D341Med (cell line): Measurements from ENCODE around the gene SERINC3.

Experiments used
- DNase-seq: peaks from one replicate; pipeline ENCODE4 v3.0.0; 2012; ENCODE audit warnings: low spot score

SERINC3 gene

DNA sequence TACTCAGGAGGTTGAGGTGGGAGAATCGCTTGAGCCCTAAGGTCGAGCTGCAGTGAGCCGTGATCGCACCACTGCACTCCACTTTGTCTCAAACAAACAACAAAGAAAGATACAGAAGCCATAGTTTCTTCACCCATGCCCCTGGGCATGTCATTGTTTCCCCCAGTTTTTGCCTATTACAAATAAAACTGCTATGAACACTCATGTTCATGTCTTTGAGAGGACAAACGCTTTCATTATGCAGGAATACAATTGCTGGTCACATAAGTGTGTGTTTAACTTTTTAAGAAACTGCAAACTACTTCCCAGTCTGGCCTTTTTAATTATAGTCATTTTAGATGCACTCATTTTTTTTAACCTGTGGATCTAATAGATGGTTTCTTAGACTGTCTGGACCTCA is 58.4 kb downstream of the SERINC3 start:
- DNase-seq, result no peak

DNA sequence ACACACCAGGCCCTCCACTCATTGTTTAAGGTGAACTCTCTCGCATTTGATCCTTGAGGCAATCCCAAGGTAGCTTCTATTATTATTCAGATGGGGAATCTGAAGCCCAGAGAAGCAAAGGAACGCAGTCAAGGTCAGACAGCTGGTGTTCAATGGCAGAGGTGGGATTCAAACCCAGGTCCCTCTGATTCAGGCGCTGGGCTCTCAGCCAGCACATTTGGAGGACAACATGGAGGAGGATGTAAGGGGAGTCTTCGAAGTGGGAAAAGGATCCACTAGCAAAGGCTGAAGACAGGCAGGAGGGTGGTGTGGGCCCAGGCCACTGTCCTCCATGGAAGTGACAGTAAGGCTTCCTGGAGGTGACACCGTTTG is 60.1 kb downstream of the SERINC3 start:
- no peak for DNase-seq

DNA sequence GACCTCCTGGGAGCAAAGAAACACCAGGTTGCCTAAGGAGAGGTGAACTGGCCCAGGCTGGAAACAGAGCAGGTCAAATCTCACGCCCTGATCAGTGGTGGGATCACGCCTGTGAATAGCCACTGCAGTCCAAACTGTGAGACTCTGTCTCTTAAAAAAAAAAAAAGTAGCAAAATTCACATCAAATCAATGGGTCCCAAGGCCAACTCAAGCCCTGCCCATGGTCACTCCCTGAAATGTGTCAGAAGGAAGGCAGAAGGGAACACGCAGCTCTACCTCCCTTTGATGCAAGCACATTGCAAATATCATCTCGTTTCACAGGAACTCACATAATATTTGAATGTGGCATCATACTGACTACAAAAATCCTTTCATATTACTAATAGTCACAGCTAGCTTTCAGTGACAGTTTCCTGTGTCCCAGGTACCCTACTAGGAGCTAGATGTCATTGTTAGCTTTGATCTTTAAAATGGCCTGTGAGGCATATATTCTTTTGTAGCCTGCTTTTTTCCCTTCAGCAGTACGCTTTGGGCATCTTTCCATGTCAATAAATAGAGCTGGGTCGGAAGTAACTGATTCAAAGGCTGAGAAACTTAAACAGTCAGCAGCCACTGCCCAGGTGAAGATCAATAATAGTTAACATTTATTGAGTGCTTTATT is 60.6 kb downstream of the SERINC3 start:
- no peak for DNase-seq

DNA sequence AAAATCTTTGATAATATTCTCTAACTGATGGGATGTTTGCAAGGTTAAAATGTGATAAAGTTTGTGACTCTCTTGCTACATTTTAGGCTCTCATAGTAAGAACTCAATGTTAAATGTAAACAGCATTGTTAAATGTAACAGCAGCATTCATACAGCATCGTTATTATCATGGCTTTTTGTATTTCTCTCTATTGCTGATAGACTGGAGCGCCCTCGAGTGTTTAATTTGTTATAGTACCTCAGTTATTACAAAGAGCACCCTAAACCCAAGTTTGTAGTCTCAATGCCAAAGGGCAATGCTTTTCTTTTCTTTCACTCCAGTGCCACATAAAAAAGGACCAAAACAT is 61.1 kb downstream of the SERINC3 start:
- no peak for DNase-seq

DNA sequence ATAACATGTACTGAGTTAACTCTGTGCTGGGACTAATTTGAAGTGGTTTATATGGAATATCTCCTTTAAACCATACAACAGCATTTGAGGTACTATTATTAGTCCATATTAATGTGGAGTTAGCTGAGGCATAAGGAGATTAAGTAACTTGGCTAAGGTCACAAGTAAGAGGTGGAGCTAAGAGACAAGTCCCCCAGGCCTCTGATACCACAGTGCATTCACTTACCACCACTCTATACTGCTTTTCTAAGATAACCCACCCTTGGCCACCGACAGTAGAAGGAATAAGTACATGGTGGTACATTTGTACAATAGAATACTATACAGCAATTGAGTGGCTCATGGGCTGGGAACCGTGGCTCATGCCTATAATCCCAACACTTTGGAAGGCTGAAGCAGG is 62.6 kb downstream of the SERINC3 start:
- DNase-seq, result no peak

DNA sequence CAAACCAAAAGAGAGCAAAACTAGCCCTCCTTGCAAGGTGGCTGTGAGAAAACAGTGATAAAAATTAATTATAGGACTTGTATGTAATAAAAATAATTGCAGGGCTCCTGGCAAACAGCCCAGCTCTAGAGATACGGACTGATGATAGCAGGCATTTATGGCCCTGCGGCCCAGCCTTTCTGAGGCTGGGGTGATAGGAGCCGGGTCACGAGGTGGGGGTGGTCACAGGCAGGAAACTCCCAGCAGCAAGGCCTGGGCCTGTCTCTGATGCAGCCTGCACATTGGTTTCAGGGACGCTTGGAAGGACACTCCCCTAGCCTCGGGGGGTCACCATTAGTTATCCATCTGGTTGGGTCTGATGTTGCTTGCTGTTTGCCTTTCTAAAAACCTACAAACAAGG is 64.9 kb downstream of the SERINC3 start:
- no peak for DNase-seq

DNA sequence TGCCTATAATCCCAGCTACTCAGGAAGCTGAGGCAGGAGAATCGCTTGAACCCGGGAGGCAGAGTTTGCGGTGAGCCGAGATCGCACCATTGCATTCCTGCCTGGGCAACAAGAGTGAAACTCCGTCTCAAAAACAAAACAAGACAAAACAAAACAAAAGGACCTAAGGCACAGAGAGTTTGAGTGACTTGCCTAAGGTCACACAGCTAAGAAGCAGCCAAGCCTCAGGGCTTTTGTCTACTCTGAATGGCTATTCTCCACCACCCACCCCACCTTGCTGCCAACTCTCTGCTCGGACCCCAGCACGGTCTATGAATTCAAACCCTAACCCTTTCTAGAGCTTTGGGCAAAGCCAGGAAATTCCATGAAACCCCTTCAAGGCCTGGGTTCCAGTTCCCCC is 65.3 kb downstream of the SERINC3 start:
- DNase-seq, result no peak

DNA sequence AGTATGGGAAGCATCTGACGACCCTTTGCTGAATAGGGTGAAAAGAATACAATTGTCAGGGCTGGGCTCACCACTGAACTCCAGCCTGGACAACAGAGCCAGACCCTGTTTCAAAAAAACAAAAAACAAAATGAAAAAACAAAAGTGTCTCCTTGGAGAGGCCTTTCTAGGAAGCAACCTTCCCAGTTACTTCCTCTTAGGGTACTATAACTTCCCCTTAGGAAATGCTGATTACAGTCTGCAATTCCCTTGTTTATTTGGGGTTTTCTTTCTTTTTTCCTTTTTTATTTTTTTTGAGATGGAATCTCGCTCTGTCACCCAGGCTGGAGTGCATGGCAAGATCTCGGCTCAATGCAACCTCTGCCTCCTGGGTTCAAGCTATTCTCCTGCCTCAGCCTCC is 66.7 kb downstream of the SERINC3 start:
- DNase-seq, result no peak

DNA sequence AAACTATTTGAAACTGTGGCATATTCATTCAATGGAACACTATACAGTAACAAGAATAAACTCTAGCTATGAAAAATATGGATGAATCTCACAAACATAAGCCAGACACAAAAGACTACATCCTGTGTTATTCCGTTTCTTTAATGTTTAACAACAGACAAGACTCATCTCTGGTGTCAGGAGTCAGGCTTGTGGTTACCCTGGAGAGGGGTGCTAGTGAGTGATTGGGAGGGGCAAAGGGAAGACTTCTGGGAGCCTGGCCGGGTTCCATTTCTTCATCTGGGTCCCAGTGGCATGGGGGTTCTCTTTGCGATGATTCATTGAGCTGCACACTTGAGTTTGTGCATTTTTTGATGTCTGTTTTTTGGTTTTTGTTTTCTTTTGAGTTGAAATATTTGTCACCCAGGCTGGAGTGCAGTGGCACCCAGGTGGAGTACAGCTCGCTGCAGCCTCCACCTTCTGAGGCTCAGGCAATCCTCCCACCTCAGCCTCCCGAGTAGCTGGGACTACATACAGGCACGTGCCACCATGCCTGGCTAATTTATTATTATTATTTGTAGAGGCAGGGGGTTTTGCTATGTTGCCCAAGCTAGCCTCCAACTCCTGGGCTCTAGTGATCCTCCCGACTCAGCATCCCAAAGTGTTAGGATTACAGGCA is 67.4 kb downstream of the SERINC3 start:
- no peak for DNase-seq

DNA sequence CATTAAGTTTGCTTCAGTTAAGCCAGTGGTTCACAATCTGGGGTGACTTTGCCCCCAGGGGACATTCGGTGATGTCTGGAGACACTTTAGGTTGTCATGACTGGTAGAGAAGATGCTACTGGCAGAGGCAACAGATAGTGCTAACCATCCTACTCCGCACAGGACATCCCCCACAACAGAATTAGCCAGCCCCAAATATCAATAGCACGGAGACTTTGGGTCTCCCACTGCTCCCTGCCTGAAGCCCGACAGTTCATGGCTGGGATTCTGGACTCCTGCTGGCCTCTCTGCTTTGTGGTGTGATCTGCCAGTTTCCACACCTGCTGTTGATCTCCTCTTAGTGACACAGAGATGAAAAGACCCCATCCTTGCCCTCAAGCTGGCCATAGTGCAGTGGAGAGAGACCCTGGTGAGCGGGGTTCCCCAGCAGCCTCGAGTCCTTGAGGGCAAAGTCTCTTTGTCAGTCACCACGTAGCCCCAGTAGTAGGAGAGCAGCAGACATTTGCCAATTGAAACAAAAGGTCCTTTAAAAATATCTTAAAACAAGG is 70.9 kb downstream of the SERINC3 start:
- no peak for DNase-seq

DNA sequence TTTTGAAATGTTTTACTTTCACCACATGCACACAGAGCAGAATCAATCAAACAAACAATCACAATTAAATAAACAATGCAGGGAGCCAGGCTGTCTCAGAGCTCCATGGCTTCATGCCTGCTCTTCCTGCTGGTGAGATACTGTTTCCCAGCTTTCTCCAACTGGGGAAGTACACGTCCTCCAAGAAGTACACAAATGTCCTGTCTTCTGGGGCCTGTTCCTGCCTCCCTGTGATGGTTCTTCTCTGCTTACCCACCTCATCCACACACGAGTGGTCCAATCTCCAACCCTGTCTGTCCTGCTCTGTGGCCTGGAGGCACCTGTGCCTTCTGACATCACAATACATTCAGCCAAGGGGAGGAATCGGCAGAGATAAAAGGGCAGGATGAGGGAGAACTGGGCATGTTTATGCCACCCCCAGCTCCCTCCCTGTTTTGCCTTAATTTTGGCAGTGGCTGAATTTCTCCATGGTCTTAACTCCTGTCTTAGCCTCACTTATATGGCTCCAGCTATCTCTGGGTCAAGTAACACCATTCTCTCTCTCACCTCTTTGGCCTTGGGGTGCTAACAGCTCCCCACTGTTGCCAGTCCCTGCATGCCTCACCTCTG is 71.5 kb downstream of the SERINC3 start:
- DNase-seq, result no peak

DNA sequence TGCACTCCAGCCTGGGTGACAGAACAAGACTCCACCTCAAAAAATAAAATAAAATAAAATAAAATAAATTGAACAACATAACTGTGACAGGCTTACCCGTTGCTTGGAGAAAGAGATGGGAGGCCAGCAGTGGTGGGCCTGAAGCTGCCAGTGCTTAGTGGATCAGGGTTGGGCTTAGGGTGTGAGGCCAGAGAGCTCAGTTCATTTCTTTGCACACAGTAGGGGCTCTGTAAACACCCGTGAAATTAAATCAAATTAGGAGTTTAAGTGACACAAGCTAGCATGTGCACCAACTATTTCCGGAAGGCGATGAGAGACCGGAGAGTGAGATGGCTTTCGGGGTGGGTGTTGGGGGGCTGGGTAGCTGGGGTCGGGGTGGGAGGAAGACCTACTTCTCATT is 72.0 kb downstream of the SERINC3 start:
- no peak for DNase-seq

DNA sequence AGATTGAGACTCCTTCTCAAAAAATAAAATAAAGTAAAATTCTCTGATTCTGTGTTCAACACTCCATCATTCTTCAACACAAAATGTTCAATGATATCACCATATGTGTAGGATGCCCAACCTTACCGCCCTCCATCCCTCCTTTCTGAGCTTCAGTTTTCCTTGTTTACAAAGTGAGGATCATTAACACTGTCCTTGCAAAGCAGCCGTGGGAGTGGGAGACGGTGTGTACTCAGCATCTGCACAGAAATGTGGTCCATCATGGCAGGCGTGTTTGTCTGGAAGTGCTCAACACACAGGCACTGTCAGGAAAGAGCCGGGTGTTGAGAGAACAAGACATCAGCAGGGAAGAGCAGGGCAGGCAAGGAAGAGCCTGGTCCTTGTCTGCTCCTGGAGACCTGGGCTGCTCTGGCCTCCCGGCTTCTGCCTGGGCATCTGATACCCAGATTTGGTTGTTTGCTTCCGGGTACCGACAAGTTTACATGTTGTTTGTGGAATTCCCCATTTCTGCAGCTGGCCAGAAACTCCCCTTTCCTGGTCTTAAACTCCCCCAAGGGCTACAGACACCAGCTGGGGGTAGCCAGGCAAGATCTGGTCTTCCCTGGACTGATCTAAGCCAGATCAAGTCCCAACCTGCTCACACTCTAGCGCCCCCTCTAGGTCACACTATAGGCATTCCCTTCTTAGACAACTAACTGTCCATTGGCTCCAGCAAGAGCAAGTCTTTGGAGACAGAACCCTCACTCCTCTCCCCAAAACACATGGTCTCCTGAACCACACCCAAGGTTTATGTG is 72.9 kb downstream of the SERINC3 start:
- no peak for DNase-seq

DNA sequence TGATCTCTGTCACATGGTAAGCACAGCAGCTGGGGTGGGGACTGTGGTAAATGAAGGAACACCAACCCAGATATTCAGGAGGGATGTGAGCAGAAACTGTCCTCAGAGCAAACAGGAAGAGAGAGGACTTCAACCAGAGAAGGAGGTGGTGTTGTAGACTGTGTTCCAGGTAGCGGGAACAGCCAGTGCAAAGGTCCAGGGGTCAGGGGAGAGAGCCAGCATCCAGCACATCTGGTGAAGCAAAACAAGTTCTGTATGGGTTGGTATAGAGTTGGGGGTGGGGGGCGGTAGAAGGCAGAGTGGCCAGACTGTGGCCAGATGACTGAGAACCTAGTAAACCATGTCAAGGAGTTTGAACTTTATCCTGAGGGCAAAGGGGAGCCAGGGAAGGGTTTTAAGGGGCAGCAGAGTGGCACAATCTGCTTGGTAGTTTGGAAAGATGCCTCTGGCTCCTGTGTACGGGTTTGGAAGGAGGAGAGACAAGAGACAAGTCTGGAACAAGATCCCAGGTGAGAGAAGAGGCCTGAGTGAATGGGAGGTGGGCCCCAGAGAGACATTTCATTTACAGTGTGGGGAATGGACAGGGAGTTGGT is 73.9 kb downstream of the SERINC3 start:
- DNase-seq, result no peak
